H9 (cell line): Measurements from ENCODE around the gene SLC25A29. TPM values are rescaled to one million over a fixed set of nuclear protein-coding genes. Genes with fewer than 3 reads are reported as not detected.

Source experiments
- DNase-seq: peaks from one replicate; pipeline ENCODE4 v3.0.0-alpha.2; 2017
- H2AFZ ChIP-seq: one replicate; pipeline ENCODE4 v1.6.1; 2013; ENCODE audit warnings: mild to moderate bottlenecking, low read length, control low read depth, moderate library complexity
- H2AK5ac ChIP-seq: 2 replicates; pipeline ENCODE4 v1.6.1; 2013; ENCODE audit warnings: low read length, control low read depth, mixed read lengths; ENCODE audit not compliant: insufficient read length
- H2BK120ac ChIP-seq: one replicate; pipeline ENCODE4 v1.6.1; 2013; ENCODE audit warnings: low read depth, mild to moderate bottlenecking, low read length, control low read depth, inconsistent platforms; ENCODE audit not compliant: poor library complexity, severe bottlenecking
- H2BK12ac ChIP-seq: 2 replicates; pipeline ENCODE4 v1.6.1; 2013; ENCODE audit warnings: low read length, control low read depth, mixed read lengths, low read depth; ENCODE audit not compliant: insufficient read length
- H2BK15ac ChIP-seq: 2 replicates; pipeline ENCODE4 v1.6.1; 2013; ENCODE audit warnings: low read depth, low read length, control low read depth
- H2BK20ac ChIP-seq: one replicate; pipeline ENCODE4 v1.6.1; 2013; ENCODE audit warnings: low read depth, mild to moderate bottlenecking, low read length, control low read depth, inconsistent platforms; ENCODE audit not compliant: poor library complexity, severe bottlenecking
- H2BK5ac ChIP-seq: 2 replicates; pipeline ENCODE4 v1.6.1; 2013; ENCODE audit warnings: low read length, control low read depth, mixed read lengths; ENCODE audit not compliant: insufficient read length
- H3K14ac ChIP-seq: 2 replicates; pipeline ENCODE4 v1.6.1; 2013; ENCODE audit warnings: low read length, control low read depth; ENCODE audit not compliant: insufficient read depth
- H3K18ac ChIP-seq: 2 replicates; pipeline ENCODE4 v1.6.1; 2013; ENCODE audit warnings: low read depth, mild to moderate bottlenecking, mixed read lengths, low read length, control low read depth; ENCODE audit not compliant: insufficient read length
- H3K23ac ChIP-seq: 2 replicates; pipeline ENCODE4 v1.6.1; 2013; ENCODE audit warnings: low read length, control low read depth, mixed read lengths, low read depth; ENCODE audit not compliant: insufficient read length
- H3K23me2 ChIP-seq: 2 replicates; pipeline ENCODE4 v1.6.1; 2013; ENCODE audit warnings: low read depth, mild to moderate bottlenecking, mixed read lengths, low read length, control low read depth; ENCODE audit not compliant: insufficient read length, poor library complexity, severe bottlenecking
- H3K27ac ChIP-seq: 2 replicates; pipeline ENCODE4 v1.5.1; 2013; ENCODE audit warnings: low read length, control low read depth, mixed read lengths, low read depth; ENCODE audit not compliant: insufficient read length
- H3K27me3 ChIP-seq: 2 replicates; pipeline ENCODE4 v1.6.1; 2013; ENCODE audit warnings: low read length, control low read depth, inconsistent platforms; ENCODE audit not compliant: insufficient read depth
- H3K4ac ChIP-seq: 2 replicates; pipeline ENCODE4 v1.6.1; 2013; ENCODE audit warnings: low read depth, mild to moderate bottlenecking, control low read depth, inconsistent platforms, low read length, moderate library complexity
- H3K4me1 ChIP-seq: 2 replicates; pipeline ENCODE4 v1.6.1; 2013; ENCODE audit warnings: low read length, control low read depth, inconsistent platforms; ENCODE audit not compliant: insufficient read depth
- H3K4me2 ChIP-seq: 2 replicates; pipeline ENCODE4 v1.6.1; 2013; ENCODE audit warnings: low read length, control low read depth, mixed read lengths; ENCODE audit not compliant: insufficient read length, insufficient read depth
- H3K56ac ChIP-seq: 2 replicates; pipeline ENCODE4 v1.6.1; 2013; ENCODE audit warnings: low read depth, mild to moderate bottlenecking, mixed read lengths, low read length, control low read depth; ENCODE audit not compliant: insufficient read length
- H3K79me1 ChIP-seq: 2 replicates; pipeline ENCODE4 v1.6.1; 2013; ENCODE audit warnings: low read depth, mild to moderate bottlenecking, moderate library complexity, low read length, control low read depth, inconsistent platforms; ENCODE audit not compliant: insufficient read depth, poor library complexity, severe bottlenecking
- H3K79me2 ChIP-seq: 2 replicates; pipeline ENCODE4 v1.6.1; 2013; ENCODE audit warnings: low read length, control low read depth, inconsistent platforms; ENCODE audit not compliant: insufficient read depth
- H3K9ac ChIP-seq: 2 replicates; pipeline ENCODE4 v1.6.1; 2013; ENCODE audit warnings: low read length, control low read depth, mixed read lengths; ENCODE audit not compliant: insufficient read length; ENCODE audit errors: extremely low read depth
- H3K9me3 ChIP-seq: one replicate; pipeline ENCODE4 v1.6.1; 2013; ENCODE audit warnings: low read depth, low read length, inconsistent platforms; ENCODE audit not compliant: control insufficient read depth
- H3T11ph ChIP-seq: one replicate; pipeline ENCODE4 v1.6.1; 2013; ENCODE audit warnings: mild to moderate bottlenecking, low read length, control low read depth, inconsistent platforms
- H4K20me1 ChIP-seq: one replicate; pipeline ENCODE4 v1.6.1; 2013; ENCODE audit not compliant: control insufficient read depth, insufficient read length, insufficient read depth
- H4K5ac ChIP-seq: 2 replicates; pipeline ENCODE4 v1.6.1; 2013; ENCODE audit warnings: low read depth, mild to moderate bottlenecking, mixed read lengths, low read length, control low read depth; ENCODE audit not compliant: insufficient read length
- H4K8ac ChIP-seq: replicated peaks from 2 replicates; pipeline ENCODE4 v1.6.1; 2013; ENCODE audit warnings: low read length, control low read depth, mixed read lengths, low read depth; ENCODE audit not compliant: insufficient read length
- H4K91ac ChIP-seq: 2 replicates; pipeline ENCODE4 v1.6.1; 2013; ENCODE audit warnings: low read depth, mild to moderate bottlenecking, moderate library complexity, mixed read lengths, low read length, control low read depth; ENCODE audit not compliant: insufficient read length
- H3K27ac Mint-ChIP-seq, 3 experiments: 2 replicates in 2 of 3; 3 replicates in 1 of 3; pipeline ENCODE4 v1.8.0; 2020 to 2021; ENCODE audit warnings: mixed read lengths in 3 of 3, mild to moderate bottlenecking in 1 of 3, moderate library complexity in 1 of 3
- H3K27me3 Mint-ChIP-seq: 2 replicates; pipeline ENCODE4 v1.8.0; 2021; ENCODE audit warnings: low read depth, mild to moderate bottlenecking, moderate library complexity, mixed read lengths
- H3K36me3 Mint-ChIP-seq, 3 experiments: 2 replicates in 2 of 3; 3 replicates in 1 of 3; pipeline ENCODE4 v1.8.0; 2020 to 2021; ENCODE audit warnings: low read depth in 3 of 3, mixed read lengths in 3 of 3; ENCODE audit not compliant: insufficient read depth in 1 of 3
- H3K4me1 Mint-ChIP-seq, 2 experiments: 2 replicates each; pipeline ENCODE4 v1.8.0; 2020; ENCODE audit warnings: mixed read lengths in 2 of 2
- H3K4me3 Mint-ChIP-seq, 2 experiments: 2 replicates in 1 of 2; 3 replicates in 1 of 2; pipeline ENCODE4 v1.8.0; 2020 to 2021; ENCODE audit warnings: mild to moderate bottlenecking in 2 of 2, mixed read lengths in 2 of 2, moderate library complexity in 1 of 2
- H3K9me3 Mint-ChIP-seq, 2 experiments: 2 replicates in 1 of 2; 3 replicates in 1 of 2; pipeline ENCODE4 v1.8.0; 2020; ENCODE audit warnings: mild to moderate bottlenecking in 2 of 2, mixed read lengths in 2 of 2, moderate library complexity in 1 of 2
- WGBS: extraction: QIAGEN DNeasy Blood & Tissue Kit; methylation state at CpG from one replicate; pipeline ENCODE4 v1.1.7; 2013; ENCODE audit warnings: missing lambda C conversion rate, low lambda C conversion rate, mixed read lengths; ENCODE audit not compliant: insufficient read length; ENCODE audit errors: extremely low coverage; 5-methylcytosine and 5-hydroxymethylcytosine counted together
- total RNA-seq: library from RNA; stranded (reverse); gene quantifications from 2 replicates; pipeline ENCODE4 v1.2.1, GENCODE V29; 2021
- TF ChIP-seq, protein P1 (sequence below): fragments of 200-600 bp; sonication (generic); conservative IDR thresholded peaks from 3 replicates; pipeline ENCODE4 v1.8.0; 2021; ENCODE audit warnings: antibody characterized with exemption, mild to moderate bottlenecking

SLC25A29 gene
- total RNA-seq, 1 experiment from 2014 or later, result 175 TPM

DNA sequence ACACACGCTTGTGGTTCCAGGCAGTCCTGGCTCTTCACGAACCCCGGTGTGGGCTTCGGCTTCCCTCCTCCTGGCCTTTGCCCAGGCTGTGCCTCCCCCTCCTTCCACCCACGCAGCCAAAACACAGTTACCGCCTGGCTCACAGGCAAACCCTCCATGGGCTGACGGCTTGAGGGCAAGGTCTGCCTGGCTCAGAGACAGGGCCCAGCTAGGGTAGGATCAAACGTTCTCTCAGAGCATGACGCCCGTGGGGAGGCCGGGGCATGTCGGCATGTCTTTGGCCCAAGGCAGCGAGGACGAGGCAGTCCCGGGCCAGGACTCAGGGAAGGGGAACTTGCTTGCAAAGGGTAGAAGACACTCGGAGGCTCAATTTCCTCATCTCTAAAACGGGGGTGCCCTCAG is 19.0 kb upstream of the SLC25A29 start:
- H3K79me1 ChIP-seq, result no peaks in the 10 kb centered on the region
- Mint-ChIP-seq H3K9me3 (no peaks in the 10 kb centered on the region; a peak in 1 of 5 replicates), H3K4me3 (no peak overlapping the region), H3K27ac (peak overlapping the region in 1 of 3 experiments; percentile 44; a peak in 2 of 7 replicates), H3K4me1 (peaks cover 7 to 12% of the 10 kb centered on the region in 2 experiments; a peak in 3 of 4 replicates), H3K27me3 (peaks cover 1% of the 10 kb centered on the region), H3K36me3 (no peaks in the 10 kb centered on the region)
- H4K91ac ChIP-seq, result no peak overlapping the region
- H3K27me3 ChIP-seq, result no peaks in the 10 kb centered on the region
- H2AK5ac ChIP-seq, result no peak overlapping the region
- no peak overlapping the region for H3K18ac ChIP-seq
- no peak overlapping the region for H4K5ac ChIP-seq
- H4K20me1 ChIP-seq, result no peaks in the 10 kb centered on the region
- no peaks in the 10 kb centered on the region for H3K79me2 ChIP-seq
- WGBS, result no CpG with 5 or more reads among the region's 17 CpGs
- H3K23me2 ChIP-seq, result no peaks in the 10 kb centered on the region
- H2AFZ ChIP-seq, result no peak overlapping the region
- no peak overlapping the region; the same call in 1 of the 2 replicates for H3K14ac ChIP-seq
- no peak overlapping the region for H2BK120ac ChIP-seq
- H3K4me1 ChIP-seq, result no peaks in the 10 kb centered on the region
- H3T11ph ChIP-seq, result no peak overlapping the region
- H2BK12ac ChIP-seq, result no peak overlapping the region
- no peak overlapping the region for H3K4ac ChIP-seq
- H3K9ac ChIP-seq, result no peak overlapping the region
- H2BK15ac ChIP-seq, result no peak overlapping the region
- no peak overlapping the region for H2BK20ac ChIP-seq
- no peak overlapping the region for H3K4me2 ChIP-seq
- no peak for DNase-seq
- no peak overlapping the region for H3K27ac ChIP-seq
- H3K23ac ChIP-seq, result no peak overlapping the region
- no peak overlapping the region for H4K8ac ChIP-seq
- no peak overlapping the region for H3K56ac ChIP-seq
- H3K9me3 ChIP-seq, result no peaks in the 10 kb centered on the region
- TF ChIP-seq, protein P1, sequence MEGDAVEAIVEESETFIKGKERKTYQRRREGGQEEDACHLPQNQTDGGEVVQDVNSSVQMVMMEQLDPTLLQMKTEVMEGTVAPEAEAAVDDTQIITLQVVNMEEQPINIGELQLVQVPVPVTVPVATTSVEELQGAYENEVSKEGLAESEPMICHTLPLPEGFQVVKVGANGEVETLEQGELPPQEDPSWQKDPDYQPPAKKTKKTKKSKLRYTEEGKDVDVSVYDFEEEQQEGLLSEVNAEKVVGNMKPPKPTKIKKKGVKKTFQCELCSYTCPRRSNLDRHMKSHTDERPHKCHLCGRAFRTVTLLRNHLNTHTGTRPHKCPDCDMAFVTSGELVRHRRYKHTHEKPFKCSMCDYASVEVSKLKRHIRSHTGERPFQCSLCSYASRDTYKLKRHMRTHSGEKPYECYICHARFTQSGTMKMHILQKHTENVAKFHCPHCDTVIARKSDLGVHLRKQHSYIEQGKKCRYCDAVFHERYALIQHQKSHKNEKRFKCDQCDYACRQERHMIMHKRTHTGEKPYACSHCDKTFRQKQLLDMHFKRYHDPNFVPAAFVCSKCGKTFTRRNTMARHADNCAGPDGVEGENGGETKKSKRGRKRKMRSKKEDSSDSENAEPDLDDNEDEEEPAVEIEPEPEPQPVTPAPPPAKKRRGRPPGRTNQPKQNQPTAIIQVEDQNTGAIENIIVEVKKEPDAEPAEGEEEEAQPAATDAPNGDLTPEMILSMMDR, result no peak
- no peak overlapping the region for H2BK5ac ChIP-seq
